Measurements from ENCODE around the gene CCDC92.
A peak's percentile ranks its signal among the peaks of the same experiment; 100 is the strongest.
"Not testable (repeated sequence)": the region's sequence is repeated elsewhere in the genome, so short reads cannot be mapped to it uniquely, and the experiment has no call there.

The CCDC92 gene

DNA sequence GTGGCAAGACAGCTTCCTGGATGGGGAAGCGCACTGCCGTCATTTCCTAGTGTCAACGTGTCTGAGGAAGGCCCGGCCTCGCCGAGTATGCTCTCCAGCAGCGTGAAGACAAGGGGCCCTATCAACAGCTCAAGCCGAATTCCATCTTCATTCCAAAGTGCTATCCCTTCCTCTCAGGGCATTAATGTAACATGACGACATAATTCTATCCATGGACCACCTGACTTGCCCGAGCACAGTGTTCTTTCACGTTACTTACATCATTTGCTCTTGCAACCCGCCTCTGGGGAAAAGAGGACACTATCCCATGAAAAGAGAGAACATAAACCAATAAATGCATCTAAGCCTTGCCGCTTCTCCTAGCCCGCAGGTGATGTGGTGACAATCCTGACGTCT lies 22.9 kb downstream of the CCDC92 start:
- no peak overlapping the region for H3K27ac ChIP-seq (ENCODE audit: low read length)
- peaks cover 6 to 9% of the 10 kb centered on the region in 2 donors for H3K36me3 ChIP-seq (ENCODE audit: control insufficient read depth in 2 of 2, insufficient read depth in 2 of 2, low read length in 2 of 2)

DNA sequence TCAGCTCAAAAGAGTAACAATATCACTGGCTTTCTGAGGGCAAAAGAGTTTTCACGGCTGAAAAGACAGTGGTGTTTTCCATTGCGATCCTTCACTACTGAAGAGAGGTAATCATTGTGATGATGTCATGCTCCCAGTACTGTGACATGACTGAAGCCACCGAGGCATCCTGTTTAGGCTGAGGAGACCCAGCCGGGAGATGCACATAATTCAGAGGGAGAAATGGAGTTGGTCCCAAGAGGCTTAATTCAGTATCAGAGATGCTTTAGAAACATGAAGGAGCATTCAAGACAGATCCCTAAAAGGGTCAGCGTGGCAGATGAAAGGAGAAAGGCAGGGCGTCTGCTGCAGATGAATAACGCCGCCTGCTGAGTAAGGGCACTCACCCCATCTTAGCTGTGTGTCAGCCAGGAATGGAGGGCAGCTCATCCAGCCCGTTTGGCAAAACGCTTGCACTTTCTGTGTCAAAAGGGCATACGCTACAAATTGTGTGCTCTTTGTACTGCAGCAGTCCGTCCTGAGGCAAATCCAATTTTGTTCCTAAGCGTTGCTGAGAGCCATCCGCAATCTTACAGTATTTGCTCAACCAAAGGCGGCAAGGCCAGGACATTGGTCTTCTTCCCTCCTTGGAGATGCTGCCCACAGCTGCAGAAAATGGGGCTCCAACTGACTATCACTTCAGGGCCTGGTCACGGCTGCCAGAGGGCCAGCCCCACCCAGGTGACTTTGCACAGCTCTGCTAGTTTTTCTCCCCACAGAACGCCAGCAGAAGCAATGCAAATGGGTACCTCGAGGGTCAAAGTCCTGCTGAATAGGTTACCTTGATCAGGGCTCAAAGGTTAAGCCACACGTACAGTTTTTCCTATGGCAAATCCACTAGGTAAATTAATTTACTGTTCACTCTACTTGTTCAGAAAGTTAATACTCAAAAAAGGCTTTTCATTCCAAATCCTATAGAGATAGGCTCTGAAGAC lies 23.5 kb downstream of the CCDC92 start:
- Histone ChIP-seq H3K36me3 (ENCODE audit: control insufficient read depth in 2 of 2, insufficient read depth in 2 of 2, low read length in 2 of 2) (peaks cover 10 to 13% of the 10 kb centered on the region in 2 donors), H3K4me1 (ENCODE audit: control insufficient read depth, insufficient read depth, low read length) (peaks cover 8% of the 10 kb centered on the region), H3K27ac (ENCODE audit: low read length) (no peak overlapping the region), H3K9me3 (ENCODE audit: control insufficient read depth in 2 of 2, low read length in 2 of 2) (no peaks in the 10 kb centered on the region), H3K9ac (ENCODE audit: low read length in 2 of 2) (no peak overlapping the region), H3K27me3 (ENCODE audit: control insufficient read depth in 1 of 2, insufficient read depth in 2 of 2, low read length in 2 of 2) (no peaks in the 10 kb centered on the region), H3K4me3 (ENCODE audit: low read length in 2 of 2) (no peak overlapping the region)

More for the DNA sequence above, 22.9 kb downstream of the CCDC92 start:
- Histone ChIP-seq H3K4me3 (ENCODE audit: low read length in 2 of 2) (no peak overlapping the region), H3K4me1 (ENCODE audit: control insufficient read depth, insufficient read depth, low read length) (peaks cover 8% of the 10 kb centered on the region), H3K27me3 (ENCODE audit: control insufficient read depth in 1 of 2, insufficient read depth in 2 of 2, low read length in 2 of 2) (no peaks in the 10 kb centered on the region), H3K9ac (ENCODE audit: low read length in 2 of 2) (no peak overlapping the region), H3K9me3 (ENCODE audit: control insufficient read depth in 2 of 2, low read length in 2 of 2) (no peaks in the 10 kb centered on the region)

DNA sequence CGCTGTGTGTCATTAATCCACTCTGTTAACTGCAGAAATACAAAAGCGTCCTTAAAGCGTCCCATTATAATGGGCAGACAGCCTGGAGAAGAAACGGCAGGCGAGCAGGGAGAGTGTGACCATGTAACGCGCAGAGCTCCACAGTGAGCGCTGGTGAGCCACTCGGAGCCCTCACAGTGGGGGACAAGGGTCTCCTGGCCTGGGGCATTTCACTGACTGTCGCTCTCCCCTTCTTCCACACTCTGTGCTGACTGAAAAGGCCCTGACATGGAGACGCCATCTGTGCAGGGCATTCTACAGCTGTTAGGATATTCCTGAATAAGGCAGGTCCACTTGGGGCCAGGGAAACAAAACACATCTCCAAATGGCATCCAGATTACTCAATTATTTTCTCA lies 24.2 kb downstream of the CCDC92 start:
- no peak overlapping the region for H3K4me3 ChIP-seq (ENCODE audit: low read length in 2 of 2)
- no peak overlapping the region for H3K27ac ChIP-seq (ENCODE audit: low read length)
- no peaks in the 10 kb centered on the region for H3K9me3 ChIP-seq (ENCODE audit: control insufficient read depth in 2 of 2, low read length in 2 of 2)
- H3K36me3 ChIP-seq (ENCODE audit: control insufficient read depth in 2 of 2, insufficient read depth in 2 of 2, low read length in 2 of 2), result peaks cover 14 to 17% of the 10 kb centered on the region in 2 donors
- peaks cover 8% of the 10 kb centered on the region for H3K4me1 ChIP-seq (ENCODE audit: control insufficient read depth, insufficient read depth, low read length)
- no peaks in the 10 kb centered on the region for H3K27me3 ChIP-seq (ENCODE audit: control insufficient read depth in 1 of 2, insufficient read depth in 2 of 2, low read length in 2 of 2)
- no peak overlapping the region for H3K9ac ChIP-seq (ENCODE audit: low read length in 2 of 2)

GRCh38 chr12:123947531-123947930 lies 25.1 kb downstream of the CCDC92 start:
- not testable (repeated sequence) for H3K27me3 ChIP-seq (ENCODE audit: control insufficient read depth in 1 of 2, insufficient read depth in 2 of 2, low read length in 2 of 2); H3K4me1 ChIP-seq (ENCODE audit: control insufficient read depth, insufficient read depth, low read length)

GRCh38 chr12:123946516-123947505 lies 25.8 kb downstream of the CCDC92 start:
- peaks cover 22 to 32% of the 10 kb centered on the region in 2 donors for H3K36me3 ChIP-seq (ENCODE audit: control insufficient read depth in 2 of 2, insufficient read depth in 2 of 2, low read length in 2 of 2)
- not testable (repeated sequence) for H3K9me3 ChIP-seq (ENCODE audit: control insufficient read depth in 2 of 2, low read length in 2 of 2); H3K4me1 ChIP-seq (ENCODE audit: control insufficient read depth, insufficient read depth, low read length); H3K27ac ChIP-seq (ENCODE audit: low read length); H3K27me3 ChIP-seq (ENCODE audit: control insufficient read depth in 1 of 2, insufficient read depth in 2 of 2, low read length in 2 of 2); H3K9ac ChIP-seq (ENCODE audit: low read length in 2 of 2); H3K4me3 ChIP-seq (ENCODE audit: low read length in 2 of 2)

More at GRCh38 chr12:123947531-123947930, 25.1 kb downstream of the CCDC92 start:
- H3K9me3 ChIP-seq (ENCODE audit: control insufficient read depth in 2 of 2, low read length in 2 of 2); H3K4me3 ChIP-seq (ENCODE audit: low read length in 2 of 2); H3K27ac ChIP-seq (ENCODE audit: low read length); H3K9ac ChIP-seq (ENCODE audit: low read length in 2 of 2): not testable (repeated sequence)
- peaks cover 15 to 25% of the 10 kb centered on the region in 2 donors for H3K36me3 ChIP-seq (ENCODE audit: control insufficient read depth in 2 of 2, insufficient read depth in 2 of 2, low read length in 2 of 2)

- H3K9ac ChIP-seq (ENCODE audit: low read length in 2 of 2), result peak overlapping the region in 1 of 2 donors; percentile 36
- no peak overlapping the region for H3K4me3 ChIP-seq (ENCODE audit: low read length in 2 of 2)
- H3K27me3 ChIP-seq (ENCODE audit: control insufficient read depth in 1 of 2, insufficient read depth in 2 of 2, low read length in 2 of 2), result no peaks in the 10 kb centered on the region
- H3K9me3 ChIP-seq (ENCODE audit: control insufficient read depth in 2 of 2, low read length in 2 of 2), result no peaks in the 10 kb centered on the region
- no peak overlapping the region for H3K27ac ChIP-seq (ENCODE audit: low read length)
- peaks cover 29 to 38% of the 10 kb centered on the region in 2 donors for H3K36me3 ChIP-seq (ENCODE audit: control insufficient read depth in 2 of 2, insufficient read depth in 2 of 2, low read length in 2 of 2)
- H3K4me1 ChIP-seq (ENCODE audit: control insufficient read depth, insufficient read depth, low read length), result peaks cover 8% of the 10 kb centered on the region
These were observed 26.5 kb downstream of the CCDC92 start for GRCh38 chr12:123946152-123946515.

DNA sequence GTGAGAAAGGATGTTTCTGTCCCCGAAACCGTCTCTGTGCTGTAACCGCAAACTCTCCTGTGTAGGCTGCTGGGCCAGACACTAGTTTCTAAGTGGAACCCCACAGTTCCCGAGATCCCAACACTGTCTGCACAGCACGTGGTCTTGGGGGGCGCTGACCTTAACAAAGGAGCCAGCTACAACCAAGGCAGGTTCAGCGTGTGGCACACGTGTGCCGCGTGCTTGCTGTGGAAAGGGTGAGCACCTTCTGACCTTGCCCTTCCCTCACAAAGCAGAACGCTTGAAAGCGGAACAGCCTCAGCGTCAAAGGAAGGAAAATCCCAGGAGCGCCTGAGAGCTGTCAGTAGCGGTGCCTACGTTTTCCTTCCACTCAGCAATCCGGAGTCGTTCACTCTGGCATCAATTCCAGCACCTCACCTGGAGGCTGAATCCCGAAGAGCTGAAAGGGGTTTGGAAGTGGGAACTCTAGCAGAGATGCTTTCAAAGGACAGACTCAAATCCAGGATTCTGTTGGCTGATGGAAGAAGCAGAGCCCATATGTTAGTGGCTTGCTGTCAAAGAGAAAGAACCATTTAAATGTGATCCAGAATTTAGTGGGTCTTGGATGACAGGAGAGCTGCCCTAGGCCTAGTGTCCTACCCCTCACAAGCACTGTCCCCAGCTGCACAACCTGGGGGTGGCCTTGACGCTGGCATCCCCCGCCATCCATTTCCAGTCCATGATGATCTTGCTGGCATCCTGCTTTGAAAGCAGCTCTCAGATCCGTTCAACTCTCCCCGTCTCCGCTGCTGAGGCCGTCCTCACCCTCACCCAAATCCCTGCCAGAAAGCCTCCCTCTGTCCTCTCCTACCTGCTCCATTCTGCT lies 27.1 kb downstream of the CCDC92 start:
- Histone ChIP-seq H3K4me1 (ENCODE audit: control insufficient read depth, insufficient read depth, low read length) (peaks cover 5% of the 10 kb centered on the region), H3K9me3 (ENCODE audit: control insufficient read depth in 2 of 2, low read length in 2 of 2) (no peaks in the 10 kb centered on the region), H3K36me3 (ENCODE audit: control insufficient read depth in 2 of 2, insufficient read depth in 2 of 2, low read length in 2 of 2) (peaks cover 29 to 39% of the 10 kb centered on the region in 2 donors), H3K27me3 (ENCODE audit: control insufficient read depth in 1 of 2, insufficient read depth in 2 of 2, low read length in 2 of 2) (no peaks in the 10 kb centered on the region), H3K4me3 (ENCODE audit: low read length in 2 of 2) (no peak overlapping the region), H3K9ac (ENCODE audit: low read length in 2 of 2) (peak overlapping the region in 1 of 2 donors; percentile 36), H3K27ac (ENCODE audit: low read length) (no peak overlapping the region)

- Histone ChIP-seq H3K4me3 (ENCODE audit: low read length in 2 of 2) (no peak overlapping the region), H3K9me3 (ENCODE audit: control insufficient read depth in 2 of 2, low read length in 2 of 2) (no peaks in the 10 kb centered on the region), H3K27me3 (ENCODE audit: control insufficient read depth in 1 of 2, insufficient read depth in 2 of 2, low read length in 2 of 2) (no peaks in the 10 kb centered on the region), H3K27ac (ENCODE audit: low read length) (no peak overlapping the region), H3K9ac (ENCODE audit: low read length in 2 of 2) (no peak overlapping the region), H3K36me3 (ENCODE audit: control insufficient read depth in 2 of 2, insufficient read depth in 2 of 2, low read length in 2 of 2) (peaks cover 29 to 48% of the 10 kb centered on the region in 2 donors), H3K4me1 (ENCODE audit: control insufficient read depth, insufficient read depth, low read length) (peaks cover 4% of the 10 kb centered on the region)
These were observed 27.9 kb downstream of the CCDC92 start for GRCh38 chr12:123944696-123945095.

DNA sequence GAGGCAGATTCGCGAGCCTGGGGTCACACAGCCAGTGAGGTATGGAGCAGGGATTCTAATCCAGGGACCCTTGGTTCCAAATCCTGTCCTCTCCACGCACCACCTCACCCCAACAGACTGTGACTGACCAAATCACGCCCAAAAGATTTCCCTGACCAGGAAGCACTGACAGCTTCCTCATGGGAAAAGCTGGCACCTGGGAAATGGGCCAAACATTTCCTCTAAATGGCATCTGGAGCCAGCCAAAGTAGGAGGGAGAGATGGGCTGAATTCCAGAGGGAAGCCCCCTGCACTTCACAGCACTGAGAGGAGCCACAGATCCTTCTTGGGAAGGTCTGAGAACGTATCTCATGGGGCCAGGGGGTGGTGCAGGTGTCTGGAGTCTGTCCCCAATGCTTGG lies 28.8 kb downstream of the CCDC92 start:
- Histone ChIP-seq H3K4me3 (ENCODE audit: low read length in 2 of 2) (no peak overlapping the region), H3K36me3 (ENCODE audit: control insufficient read depth in 2 of 2, insufficient read depth in 2 of 2, low read length in 2 of 2) (peaks cover 34 to 47% of the 10 kb centered on the region in 2 donors), H3K9me3 (ENCODE audit: control insufficient read depth in 2 of 2, low read length in 2 of 2) (no peaks in the 10 kb centered on the region), H3K9ac (ENCODE audit: low read length in 2 of 2) (no peak overlapping the region), H3K27me3 (ENCODE audit: control insufficient read depth in 1 of 2, insufficient read depth in 2 of 2, low read length in 2 of 2) (no peaks in the 10 kb centered on the region), H3K27ac (ENCODE audit: low read length) (no peak overlapping the region), H3K4me1 (ENCODE audit: control insufficient read depth, insufficient read depth, low read length) (peaks cover 4% of the 10 kb centered on the region)

All from stomach smooth muscle (tissue), 2 donors.